SH-SY5Y (cell line): ENCODE results near the gene TSPAN5.

Experiments used
- GATA2 ChIP-seq: IDR thresholded peaks from 2 replicates; pipeline ENCODE4 v1.6.1; 2011; ENCODE audit warnings: mild to moderate bottlenecking, low read depth, low read length
- GATA3 ChIP-seq: IDR thresholded peaks from 2 replicates; pipeline ENCODE4 v1.6.1; 2011; ENCODE audit warnings: low read depth, mild to moderate bottlenecking, low read length, moderate library complexity

GRCh38 chr4:98493296-98493695, 165.1 kb downstream of the TSPAN5 start:
- TF ChIP-seq GATA3 (no peak), GATA2 (no peak)
